GM18951 (cell line): Measurements from ENCODE around the gene FOSL2.

Experiments
- POLR2A ChIP-seq: IDR thresholded peaks from 4 replicates; pipeline ENCODE4 v1.6.1; 2011; ENCODE audit warnings: mild to moderate bottlenecking; ENCODE audit not compliant: insufficient read length, insufficient read depth; ENCODE audit errors: extremely low read depth
- in situ Hi-C: fragments of 300-500 bp; cut with MboI; formaldehyde crosslinking; loops from one replicate; pipeline ENCODE4 v1.12.0; 2022; ENCODE audit warnings: low sequenced_read_pairs, mixed read lengths, inconsistent platforms; ENCODE audit not compliant: unreplicated experiment

The FOSL2 gene

GRCh38 chr2:28445448-28446258, 53.0 kb downstream of the FOSL2 start:
- in situ Hi-C loops, result loop anchor here (25.0 kb wide), 1 partner anchor 708 kb away; no protein-coding TSS in a partner anchor
- no peak for TF ChIP-seq POLR2A

- no peak for TF ChIP-seq POLR2A
- in situ Hi-C loops, result loop anchor here (25.0 kb wide), 1 partner anchor 709 kb away; no protein-coding TSS in a partner anchor
Measured at GRCh38 chr2:28446531-28446930, 53.9 kb downstream of the FOSL2 start.

GRCh38 chr2:28447086-28447485, 54.4 kb downstream of the FOSL2 start:
- in situ Hi-C loops, result loop anchor here (25.0 kb wide), 1 partner anchor 710 kb away; no protein-coding TSS in a partner anchor
- no peak for TF ChIP-seq POLR2A

GRCh38 chr2:28447943-28448792, 55.5 kb downstream of the FOSL2 start:
- TF ChIP-seq POLR2A, result no peak
- in situ Hi-C loops, result loop anchor here (25.0 kb wide), 1 partner anchor 711 kb away; no protein-coding TSS in a partner anchor

- in situ Hi-C loops, result loop anchor here (25.0 kb wide), 1 partner anchor 711 kb away; no protein-coding TSS in a partner anchor
- TF ChIP-seq POLR2A, result no peak
Measured at GRCh38 chr2:28448793-28449100, 56.1 kb downstream of the FOSL2 start.

- in situ Hi-C loops, result loop anchor here (25.0 kb wide), 1 partner anchor 712 kb away; no protein-coding TSS in a partner anchor
- TF ChIP-seq POLR2A, result no peak
Measured at GRCh38 chr2:28449126-28449487, 56.4 kb downstream of the FOSL2 start.

- TF ChIP-seq POLR2A, result no peak
- in situ Hi-C loops, result loop anchor here (25.0 kb wide), 1 partner anchor 712 kb away; no protein-coding TSS in a partner anchor
Measured at GRCh38 chr2:28449488-28450395, 57.1 kb downstream of the FOSL2 start.

GRCh38 chr2:28450901-28451565, 58.4 kb downstream of the FOSL2 start:
- TF ChIP-seq POLR2A, result no peak
- in situ Hi-C loops, result no loop called here

GRCh38 chr2:28451793-28452533, 59.3 kb downstream of the FOSL2 start:
- TF ChIP-seq POLR2A, result no peak

GRCh38 chr2:28452534-28453081, 60.0 kb downstream of the FOSL2 start:
- in situ Hi-C loops, result no loop called here
- no peak for TF ChIP-seq POLR2A

More at GRCh38 chr2:28451793-28452533, 59.3 kb downstream of the FOSL2 start:
- in situ Hi-C loops, result no loop called here

- no peak for TF ChIP-seq POLR2A
- in situ Hi-C loops, result no loop called here
Measured at GRCh38 chr2:28453396-28453795, 60.7 kb downstream of the FOSL2 start.
